Measurements from ENCODE around the gene ABLIM2.

DNA sequence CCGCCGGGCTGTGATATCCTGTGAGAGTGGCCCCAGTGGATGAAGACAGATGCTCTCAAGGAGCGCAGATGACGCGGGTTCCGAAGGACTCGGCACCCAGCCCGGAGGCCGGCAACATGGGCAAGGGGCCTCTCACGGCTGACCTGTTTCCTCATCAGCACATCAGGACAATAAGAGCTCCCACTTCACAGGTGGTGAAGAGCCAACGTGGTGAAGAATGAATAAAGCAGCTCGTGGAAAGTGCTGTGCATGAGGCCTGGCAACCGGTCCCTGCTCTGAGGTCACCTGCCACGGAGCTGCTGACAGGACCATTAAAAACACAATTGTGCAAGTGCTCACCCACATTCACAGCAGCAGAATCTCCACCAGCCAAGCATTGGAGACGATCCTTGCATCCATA is 22.9 kb downstream of the ABLIM2 start:
- TF ChIP-seq ZSCAN22 (CRISPR knock-in tag; IDR thresholded peaks at IDR 0.05) (no peak), EZH2 (conservative IDR thresholded peaks at IDR 0.05; ENCODE audit: low read depth, low read length) (no peak), FOXM1 (CRISPR knock-in tag; IDR thresholded peaks at IDR 0.05) (no peak), ZNF274 (CRISPR knock-in tag; IDR thresholded peaks at IDR 0.05) (no peak), CTCF (CRISPR knock-in tag; IDR thresholded peaks at IDR 0.05) (no peak), ZFP36 (IDR thresholded peaks at IDR 0.05; ENCODE audit: borderline replicate concordance, low read depth, low read length, partially characterized antibody) (no peak), ZNF792 (CRISPR knock-in tag; IDR thresholded peaks at IDR 0.05) (no peak), NCOR1 (IDR thresholded peaks at IDR 0.05; ENCODE audit: borderline replicate concordance, low read length) (no peak), PRMT3 (CRISPR knock-in tag; IDR thresholded peaks at IDR 0.05; ENCODE audit: borderline replicate concordance, low read depth) (no peak), MNT (IDR thresholded peaks at IDR 0.05) (no peak)
- TF ChIP-seq, protein P1, sequence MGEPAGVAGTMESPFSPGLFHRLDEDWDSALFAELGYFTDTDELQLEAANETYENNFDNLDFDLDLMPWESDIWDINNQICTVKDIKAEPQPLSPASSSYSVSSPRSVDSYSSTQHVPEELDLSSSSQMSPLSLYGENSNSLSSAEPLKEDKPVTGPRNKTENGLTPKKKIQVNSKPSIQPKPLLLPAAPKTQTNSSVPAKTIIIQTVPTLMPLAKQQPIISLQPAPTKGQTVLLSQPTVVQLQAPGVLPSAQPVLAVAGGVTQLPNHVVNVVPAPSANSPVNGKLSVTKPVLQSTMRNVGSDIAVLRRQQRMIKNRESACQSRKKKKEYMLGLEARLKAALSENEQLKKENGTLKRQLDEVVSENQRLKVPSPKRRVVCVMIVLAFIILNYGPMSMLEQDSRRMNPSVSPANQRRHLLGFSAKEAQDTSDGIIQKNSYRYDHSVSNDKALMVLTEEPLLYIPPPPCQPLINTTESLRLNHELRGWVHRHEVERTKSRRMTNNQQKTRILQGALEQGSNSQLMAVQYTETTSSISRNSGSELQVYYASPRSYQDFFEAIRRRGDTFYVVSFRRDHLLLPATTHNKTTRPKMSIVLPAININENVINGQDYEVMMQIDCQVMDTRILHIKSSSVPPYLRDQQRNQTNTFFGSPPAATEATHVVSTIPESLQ (CRISPR knock-in tag; conservative IDR thresholded peaks at IDR 0.05): no peak

All from HepG2 (cell line).